Chondrocyte (in vitro differentiated cells): ENCODE measurements around the gene PORCN. TPM values are rescaled to one million over a fixed set of nuclear protein-coding genes. Genes with fewer than 3 reads are reported as not detected.

Experiments
- DNase-seq: peaks from one replicate; pipeline ENCODE4 v3.0.0; 2021; ENCODE audit warnings: mixed read lengths, low spot score
- H3K27ac Mint-ChIP-seq: one replicate; pipeline ENCODE4 v1.8.0; 2021; ENCODE audit warnings: mild to moderate bottlenecking, moderate library complexity, mixed read lengths; ENCODE audit not compliant: unreplicated experiment
- H3K27me3 Mint-ChIP-seq: 2 replicates; pipeline ENCODE4 v1.8.0; 2021; ENCODE audit warnings: low read depth, mixed read lengths
- H3K36me3 Mint-ChIP-seq: 2 replicates; pipeline ENCODE4 v1.8.0; 2021; ENCODE audit warnings: low read depth, mixed read lengths
- H3K4me1 Mint-ChIP-seq: 2 replicates; pipeline ENCODE4 v1.8.0; 2021; ENCODE audit warnings: low read depth, mild to moderate bottlenecking, mixed read lengths
- H3K4me3 Mint-ChIP-seq: one replicate; pipeline ENCODE4 v1.8.0; 2021; ENCODE audit warnings: mild to moderate bottlenecking, moderate library complexity, mixed read lengths; ENCODE audit not compliant: unreplicated experiment
- H3K9me3 Mint-ChIP-seq: 2 replicates; pipeline ENCODE4 v1.8.0; 2021; ENCODE audit warnings: low read depth, mixed read lengths
- CTCF ChIP-seq: fragments of 200-600 bp; sonication (generic); IDR thresholded peaks from 2 replicates; pipeline ENCODE4 v1.5.0; 2021; ENCODE audit warnings: antibody characterized with exemption, mild to moderate bottlenecking, moderate library complexity
- total RNA-seq: library from RNA; stranded (reverse); gene quantifications from 3 replicates; pipeline ENCODE4 v1.2.1, GENCODE V29; 2021

The PORCN gene
- total RNA-seq, 1 donor from 2014 or later, result 12.5 TPM

GRCh38 chrX:48558271-48558670 lies 49.5 kb downstream of the PORCN start:
- Mint-ChIP-seq H3K27me3 (no peaks in the 10 kb centered on the region), H3K4me3 (no peak overlapping the region), H3K27ac (peak overlapping the region; percentile 17), H3K4me1 (peaks cover 3% of the 10 kb centered on the region), H3K9me3 (peaks cover 13% of the 10 kb centered on the region), H3K36me3 (peaks cover 23% of the 10 kb centered on the region)
- no peak for TF ChIP-seq CTCF
- DNase-seq, result no peak

- TF ChIP-seq CTCF, result no peak
- no peaks in the 10 kb centered on the region for H3K27me3 Mint-ChIP-seq
- no peak overlapping the region for H3K27ac Mint-ChIP-seq
- H3K4me1 Mint-ChIP-seq, result peaks cover 3% of the 10 kb centered on the region
- peak; percentile 69 for DNase-seq
- H3K9me3 Mint-ChIP-seq, result peaks cover 12% of the 10 kb centered on the region
- H3K36me3 Mint-ChIP-seq, result peaks cover 22% of the 10 kb centered on the region
- no peak overlapping the region for H3K4me3 Mint-ChIP-seq
Observed at GRCh38 chrX:48559636-48560035, 50.8 kb downstream of the PORCN start.

- peaks cover 3% of the 10 kb centered on the region for H3K4me1 Mint-ChIP-seq
- H3K27me3 Mint-ChIP-seq, result no peaks in the 10 kb centered on the region
- peaks cover 18% of the 10 kb centered on the region for H3K36me3 Mint-ChIP-seq
Observed at GRCh38 chrX:48560056-48560455, 51.3 kb downstream of the PORCN start.

GRCh38 chrX:48560681-48561080 lies 51.9 kb downstream of the PORCN start:
- no peak for TF ChIP-seq CTCF
- DNase-seq, result peak; percentile 85
- peaks cover 9% of the 10 kb centered on the region for H3K9me3 Mint-ChIP-seq
- H3K27ac Mint-ChIP-seq, result no peak overlapping the region
- H3K27me3 Mint-ChIP-seq, result no peaks in the 10 kb centered on the region
- peaks cover 15% of the 10 kb centered on the region for H3K36me3 Mint-ChIP-seq
- H3K4me3 Mint-ChIP-seq, result no peak overlapping the region
- H3K4me1 Mint-ChIP-seq, result peaks cover 3% of the 10 kb centered on the region

More at GRCh38 chrX:48560056-48560455, 51.3 kb downstream of the PORCN start:
- no peak for TF ChIP-seq CTCF
- DNase-seq, result peak; percentile 85
- H3K27ac Mint-ChIP-seq, result no peak overlapping the region
- H3K9me3 Mint-ChIP-seq, result peaks cover 9% of the 10 kb centered on the region
- no peak overlapping the region for H3K4me3 Mint-ChIP-seq

GRCh38 chrX:48569958-48570357 lies 61.2 kb downstream of the PORCN start:
- Mint-ChIP-seq H3K9me3 (no peaks in the 10 kb centered on the region), H3K4me3 (no peak overlapping the region), H3K27ac (no peak overlapping the region), H3K27me3 (no peaks in the 10 kb centered on the region), H3K36me3 (peaks cover 2% of the 10 kb centered on the region), H3K4me1 (peaks cover 6% of the 10 kb centered on the region)
- no peak for DNase-seq
- no peak for TF ChIP-seq CTCF

Other genes with a start within 250 kb of the PORCN start
- gene SSX3, start 152.3 kb upstream of the PORCN start, total RNA-seq, result not detected in 3 replicates
- not detected in 3 replicates for gene SSX4, start 125.5 kb upstream of the PORCN start, total RNA-seq
- gene SSX4B, start 97.0 kb upstream of the PORCN start, total RNA-seq, result not detected in 3 replicates
- 2.5 to 2.7 TPM (median 2.6 TPM) in 3 replicates for gene SLC38A5, start 38.7 kb upstream of the PORCN start, total RNA-seq
- 53.3 to 68.0 TPM (median 55.9 TPM) in 3 replicates for gene FTSJ1, start 32.8 kb upstream of the PORCN start, total RNA-seq
- 35.2 to 44.4 TPM (median 39.1 TPM) in 3 replicates for gene EBP, start 12.8 kb downstream of the PORCN start, total RNA-seq
- gene TBC1D25, start 30.7 kb downstream of the PORCN start, total RNA-seq, result 15.7 to 18.9 TPM (median 18.8 TPM) in 3 replicates
- 224 to 303 TPM (median 283 TPM) in 3 replicates for gene RBM3, start 65.5 kb downstream of the PORCN start, total RNA-seq
- 87.7 to 92.9 TPM (median 92.3 TPM) in 3 replicates for gene WDR13, start 88.5 kb downstream of the PORCN start, total RNA-seq
- 0.24 to 1.3 TPM (median 0.37 TPM) in 3 replicates for gene WAS, start 174.8 kb downstream of the PORCN start, total RNA-seq
- 3.0 to 4.7 TPM (median 3.6 TPM) in 3 replicates for gene SUV39H1, start 187.7 kb downstream of the PORCN start, total RNA-seq